CD1c-positive myeloid dendritic cell (primary cell): ENCODE data around the gene HYAL3.

ENCODE experiments used
- DNase-seq: peaks from one replicate; pipeline ENCODE4 v3.0.0-alpha.2; 2016; ENCODE audit errors: extremely low spot score

Gene HYAL3

DNA sequence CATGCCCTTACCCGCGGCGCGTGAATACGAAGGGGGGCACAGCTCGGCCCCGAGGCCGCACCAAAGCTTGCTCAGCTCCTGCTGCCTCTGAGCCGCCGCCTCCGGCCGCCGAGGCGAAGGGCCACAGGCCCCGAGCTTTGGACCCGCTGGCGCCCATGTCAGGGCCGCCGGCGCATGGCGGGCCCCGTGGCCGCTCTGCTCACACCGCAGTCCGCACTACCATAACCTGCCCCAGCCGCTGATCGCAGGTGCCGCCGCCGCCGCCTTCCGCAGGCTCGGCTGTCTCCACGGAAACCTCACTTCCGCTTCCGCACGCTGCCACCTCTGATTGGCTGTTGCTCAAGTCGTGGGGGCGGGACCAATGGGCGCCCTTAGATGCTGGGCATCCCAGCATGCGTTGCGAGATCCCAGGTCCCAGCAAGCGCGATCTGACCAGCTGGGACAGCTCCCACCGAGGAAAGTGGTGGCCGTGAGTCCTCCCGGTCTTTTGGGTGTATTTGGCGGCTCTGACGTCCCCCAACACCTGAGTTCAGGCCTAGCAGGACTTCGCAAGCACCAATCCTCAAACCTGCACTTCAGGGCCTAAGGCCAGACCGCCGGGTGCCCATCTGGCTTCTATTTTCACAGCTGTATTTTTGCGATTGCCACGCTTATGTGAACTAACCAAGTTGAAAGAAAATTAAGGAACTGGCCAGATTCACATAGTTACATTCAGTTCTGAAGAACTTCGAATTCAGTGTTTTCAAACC is 28.9 kb upstream of the HYAL3 start, which contains the start of gene TUSC2:
TSS of gene TUSC2 (minus strand) at position 281 of the 749 bp plus-strand sequence. CDS start at position 157, 124 bp downstream.
- peak; percentile 98 for DNase-seq

GRCh38 chr3:50327129-50327528 is 27.9 kb upstream of the HYAL3 start:
- DNase-seq = no peak

- no peak for DNase-seq
These were observed 27.0 kb upstream of the HYAL3 start for GRCh38 chr3:50326182-50326541.

GRCh38 chr3:50325497-50326181 is 26.4 kb upstream of the HYAL3 start:
- peak; percentile 36 for DNase-seq

GRCh38 chr3:50325113-50325480 is 25.9 kb upstream of the HYAL3 start:
- DNase-seq = no peak

GRCh38 chr3:50324351-50325112 is 25.3 kb upstream of the HYAL3 start:
- DNase-seq = peak; percentile 64

DNA sequence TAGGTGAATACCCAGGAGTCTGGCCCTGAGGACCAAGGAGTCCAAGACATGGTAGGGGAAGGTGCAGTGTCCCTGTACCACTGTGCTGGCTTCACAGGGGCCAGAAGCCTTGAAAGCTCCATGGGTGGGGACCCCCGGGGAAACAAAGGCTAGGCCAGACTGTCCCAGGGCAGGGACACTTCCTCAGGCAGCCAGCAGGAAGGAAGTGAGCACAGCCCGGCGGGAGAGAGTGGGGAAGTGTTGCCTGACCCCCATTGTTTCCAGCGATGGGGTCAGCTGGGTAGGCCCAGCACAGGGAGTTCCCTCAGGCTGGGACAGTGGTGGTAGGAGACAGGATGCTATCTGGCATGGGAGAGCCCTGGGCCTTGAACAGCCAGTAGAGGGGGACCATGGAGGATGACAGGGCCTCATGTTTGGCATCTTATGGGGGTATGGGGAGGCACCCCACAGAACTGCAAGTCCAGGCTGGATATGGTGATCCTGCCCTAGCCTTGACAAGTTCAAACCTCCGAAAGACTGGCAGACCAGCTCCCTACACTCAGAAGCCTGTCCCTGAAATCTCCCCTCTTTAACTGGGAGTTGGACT is 24.5 kb upstream of the HYAL3 start:
- peak; percentile 32 for DNase-seq

GRCh38 chr3:50323092-50323600 is 23.9 kb upstream of the HYAL3 start:
- DNase-seq = peak; percentile 55

DNA sequence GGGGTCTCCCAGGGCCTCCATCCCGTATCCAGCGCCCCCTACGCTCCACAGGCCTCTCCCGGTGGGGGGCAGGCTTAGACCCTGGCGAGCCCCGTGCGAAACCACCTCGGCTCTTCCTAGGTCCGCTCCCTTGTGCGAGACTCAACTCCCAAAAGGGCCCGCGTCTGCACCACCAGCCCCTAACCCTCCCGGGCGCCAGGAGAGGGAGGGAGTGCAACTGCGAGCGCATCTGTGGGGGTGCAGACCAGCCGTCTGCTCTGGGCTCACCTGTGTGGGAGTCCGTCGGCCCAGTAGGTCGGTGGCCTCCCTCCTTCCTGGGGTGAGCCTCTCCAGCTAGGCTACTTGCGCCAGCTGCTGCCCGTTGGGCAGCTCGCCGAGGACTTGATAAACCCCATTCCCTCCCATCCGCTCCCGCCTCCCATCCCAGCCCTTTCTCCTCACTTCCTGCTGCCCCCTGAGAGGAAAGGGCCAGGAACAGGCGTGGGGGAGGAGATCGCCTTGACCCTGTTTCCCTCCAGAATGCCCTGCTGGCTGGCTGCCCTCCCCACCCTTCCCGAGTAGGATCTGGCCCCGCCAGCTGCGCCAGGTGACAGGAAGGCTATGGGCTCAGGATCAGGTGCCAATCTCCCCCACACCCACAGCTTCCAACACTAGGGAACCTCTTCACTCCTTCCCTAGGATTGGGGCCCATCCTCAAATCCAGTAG is 23.3 kb upstream of the HYAL3 start, which contains the start of gene HYAL2:
TSS of gene HYAL2 (minus strand) at position 360 of the 706 bp plus-strand sequence. CDS start 2,256 bp downstream, outside the sequence.
- DNase-seq = no peak

GRCh38 chr3:50322115-50322385 is 22.8 kb upstream of the HYAL3 start:
- DNase-seq = no peak

DNA sequence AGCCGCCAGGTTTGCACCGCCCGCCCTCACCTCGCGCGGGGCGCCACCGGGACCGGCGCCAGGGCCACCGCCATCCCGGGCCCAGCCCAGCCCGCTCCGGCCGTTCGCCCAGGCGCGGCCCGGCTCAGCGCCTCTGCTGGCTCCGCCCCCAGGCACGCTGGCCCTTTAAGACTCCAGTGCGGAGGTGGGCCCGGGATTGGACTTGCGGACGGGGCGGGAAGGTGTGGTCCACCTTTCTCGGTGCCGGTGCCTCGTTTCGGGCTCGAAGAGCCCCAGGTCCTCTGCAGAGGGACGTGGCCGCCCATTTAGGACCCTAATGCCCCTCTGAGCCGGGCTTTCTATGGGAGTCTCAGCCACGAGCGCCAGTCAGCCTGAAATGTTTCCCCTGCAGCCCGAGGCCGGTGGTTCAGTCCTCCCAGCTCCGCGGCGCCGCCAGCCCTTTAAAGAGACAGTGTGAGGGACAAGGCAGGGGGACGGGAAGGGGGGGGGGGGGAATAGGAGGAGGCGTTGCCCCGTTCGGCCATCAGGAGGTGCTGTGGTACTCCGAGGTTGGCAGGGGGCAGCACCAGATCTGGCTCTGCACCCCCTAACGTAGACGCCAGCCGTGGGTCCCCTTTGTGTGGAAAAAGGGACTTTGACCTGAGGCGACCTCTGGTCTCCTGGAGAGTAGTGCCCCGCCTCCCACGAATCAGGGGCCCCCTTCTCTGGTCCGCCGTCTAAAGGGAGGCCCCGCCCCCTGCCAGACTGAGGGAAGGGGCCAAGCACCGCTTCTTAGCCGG is 22.3 kb upstream of the HYAL3 start:
- DNase-seq = peak; percentile 87

DNA sequence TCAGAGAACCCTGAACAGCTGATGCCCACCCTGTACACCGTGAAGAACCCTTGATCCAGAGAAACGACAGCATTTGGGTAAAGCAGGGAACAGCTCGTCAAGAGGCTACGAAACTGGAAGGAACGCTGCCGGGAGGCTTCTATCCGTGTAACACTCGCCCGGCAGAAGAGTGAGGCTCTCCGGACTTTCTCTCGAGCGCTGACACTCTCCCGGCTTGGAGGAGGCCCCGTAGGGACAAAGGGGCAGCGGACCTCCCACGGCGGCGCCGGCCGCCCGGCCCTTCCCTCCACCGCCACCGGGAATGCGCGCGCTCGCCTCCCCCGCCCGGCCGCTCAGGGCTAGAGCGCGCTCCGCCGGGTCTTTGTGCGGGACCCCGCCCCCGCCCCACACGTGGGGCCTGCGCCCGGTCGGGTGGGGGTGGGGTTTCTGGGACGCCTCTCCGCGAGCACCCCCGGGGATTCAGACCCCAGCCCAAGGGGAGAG is 21.7 kb upstream of the HYAL3 start:
- DNase-seq = peak; percentile 74

DNA sequence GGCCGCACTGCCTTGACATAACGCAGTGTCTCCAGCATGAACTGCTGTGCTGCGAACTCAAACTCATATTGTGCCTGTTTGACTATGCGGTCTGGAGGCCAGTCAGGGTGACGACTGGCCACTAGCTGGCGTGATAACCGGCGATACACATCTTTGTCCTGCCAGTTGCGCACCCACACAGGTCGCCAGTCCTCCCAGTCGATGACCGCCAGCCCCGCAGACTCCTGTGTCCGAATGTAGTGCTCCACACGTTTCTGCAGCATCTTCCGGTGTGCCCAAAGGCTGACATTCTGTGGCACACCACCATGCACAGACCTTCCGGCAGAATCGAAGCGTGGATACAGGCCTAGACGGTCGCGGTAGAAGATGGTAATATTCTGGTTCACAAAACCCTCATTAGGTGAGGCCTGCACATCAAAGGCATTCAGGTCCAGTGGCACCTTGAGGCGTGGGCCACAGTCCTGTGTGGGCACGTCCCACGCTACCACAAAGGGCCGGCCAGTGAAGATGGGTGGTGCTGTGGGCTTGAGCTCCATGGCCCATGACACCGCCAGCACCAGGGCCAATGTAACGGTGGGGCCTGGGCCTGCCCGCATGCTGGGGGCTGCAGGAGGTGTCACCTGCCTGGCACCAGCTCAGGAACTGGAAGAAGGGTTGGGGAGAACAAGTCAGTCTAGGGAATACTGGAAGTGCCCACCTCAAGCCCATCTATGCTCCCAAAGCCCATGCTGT is 20.9 kb upstream of the HYAL3 start:
- no peak for DNase-seq

- no peak for DNase-seq
These were observed 20.1 kb upstream of the HYAL3 start for GRCh38 chr3:50319181-50319893.

- DNase-seq = peak; percentile 51
These were observed 19.4 kb upstream of the HYAL3 start for GRCh38 chr3:50318615-50319014.

GRCh38 chr3:50318163-50318562 is 19.0 kb upstream of the HYAL3 start:
- no peak for DNase-seq

DNA sequence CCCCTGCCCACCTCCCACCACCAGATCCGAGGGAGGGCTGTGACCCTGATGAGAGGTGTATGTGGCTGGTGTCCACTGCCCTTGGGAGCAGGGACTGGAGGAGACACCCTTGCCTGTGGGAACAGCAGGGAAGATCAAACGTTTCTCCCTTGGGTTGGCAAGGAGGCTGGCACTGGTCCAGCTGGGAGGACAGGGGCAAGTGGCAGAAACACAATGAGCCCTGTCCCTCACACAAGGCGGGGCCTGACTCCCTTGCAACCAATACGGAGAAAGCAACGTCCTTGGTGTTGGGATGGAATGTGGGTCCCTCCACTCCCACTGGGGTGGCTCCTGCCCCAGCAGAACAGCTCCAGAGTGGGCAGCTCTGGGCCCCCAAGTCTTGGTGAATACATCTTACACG is 18.1 kb upstream of the HYAL3 start:
- DNase-seq = no peak

- no peak for DNase-seq
These were observed 17.5 kb upstream of the HYAL3 start for GRCh38 chr3:50316657-50317242.

DNA sequence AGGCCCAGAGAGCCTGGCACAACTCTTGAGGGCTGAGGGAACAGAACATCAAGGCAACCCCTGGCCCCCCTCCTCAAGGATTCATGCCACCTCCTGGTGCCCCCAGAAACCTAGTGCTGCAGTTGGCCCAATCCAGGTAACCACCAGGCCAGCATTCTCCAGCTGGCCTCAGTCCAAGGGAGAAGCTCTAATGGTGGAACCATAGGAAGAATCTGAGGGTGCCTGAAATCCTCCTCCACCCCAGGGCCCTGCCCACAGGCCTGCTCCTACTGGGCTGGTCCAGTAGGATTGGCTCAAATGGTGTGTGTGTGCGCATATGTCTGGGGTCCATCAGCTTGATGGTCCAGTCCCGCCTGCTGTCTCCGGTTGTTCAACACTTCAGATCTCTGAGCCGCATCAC is 15.6 kb upstream of the HYAL3 start:
- no peak for DNase-seq
